OCI-LY7 (cell line): ENCODE results near the gene RAPGEF6.

Experiments used
- CTCF ChIP-seq: fragments of 200-600 bp; sonication (generic); conservative IDR thresholded peaks from 2 replicates; pipeline ENCODE4 v1.5.1; 2014; ENCODE audit warnings: mild to moderate bottlenecking, antibody characterized with exemption, low read length, moderate library complexity, mixed read lengths
- EZH2phosphoT487 ChIP-seq: fragments of 200-600 bp; sonication (generic); IDR thresholded peaks from 2 replicates; pipeline ENCODE4 v1.6.1; 2018; ENCODE audit warnings: low read depth, borderline replicate concordance, mild to moderate bottlenecking, mixed run types, antibody characterized with exemption, low read length, moderate library complexity, mixed read lengths

GRCh38 chr5:131661933-131662332 lies 26.9 kb upstream of the RAPGEF6 start:
- TF ChIP-seq CTCF (no peak), EZH2phosphoT487 (no peak)
